Stimulated activated naive CD8-positive, alpha-beta T cell treated with anti-CD3 and anti-CD28 coated beads, Interleukin-15, amount 100 ng/mL, for 72 hours (primary cell): ENCODE data around the gene THAP4.

Experiments used
- ATAC-seq: fragments of 150-1000 bp; cut with Tn5 transposase; 2 replicates; pipeline ENCODE4 v1.10.0; 2021; ENCODE audit warnings: mild to moderate bottlenecking, moderate library complexity
- DNase-seq, 2 donors: peaks; one replicate each; pipeline ENCODE4 v3.0.0; 2021 to 2022
- H3K27ac Mint-ChIP-seq, 2 donors: one replicate each; pipeline ENCODE4 v1.8.0; 2022; ENCODE audit warnings: mild to moderate bottlenecking in 2 of 2, mixed read lengths in 2 of 2, moderate library complexity in 2 of 2
- H3K27me3 Mint-ChIP-seq: one replicate; pipeline ENCODE4 v1.8.0; 2022; ENCODE audit warnings: mixed read lengths
- H3K4me1 Mint-ChIP-seq: one replicate; pipeline ENCODE4 v1.8.0; 2022; ENCODE audit warnings: mild to moderate bottlenecking, mixed read lengths
- H3K4me3 Mint-ChIP-seq, 2 donors: one replicate each; pipeline ENCODE4 v1.8.0; 2022; ENCODE audit warnings: mild to moderate bottlenecking in 2 of 2, mixed read lengths in 2 of 2, moderate library complexity in 1 of 2
- H3K9me3 Mint-ChIP-seq, 2 donors: one replicate each; pipeline ENCODE4 v1.8.0; 2022; ENCODE audit warnings: mixed read lengths in 2 of 2

Gene THAP4

GRCh38 chr2:241535871-241536655 lies 100.9 kb downstream of the THAP4 start:
- H3K27ac Mint-ChIP-seq: no peak overlapping the region
- H3K9me3 Mint-ChIP-seq: no peaks in the 10 kb centered on the region
- peaks cover 36% of the 10 kb centered on the region for H3K27me3 Mint-ChIP-seq
- no peak for ATAC-seq
- peaks cover 5% of the 10 kb centered on the region for H3K4me1 Mint-ChIP-seq
- H3K4me3 Mint-ChIP-seq: no peak overlapping the region
- no peak for DNase-seq

- no peaks in the 10 kb centered on the region for H3K9me3 Mint-ChIP-seq
Observed at GRCh38 chr2:241534701-241535375, 102.1 kb downstream of the THAP4 start.

More at GRCh38 chr2:241534701-241535375, 102.1 kb downstream of the THAP4 start:
- DNase-seq (no peak), ATAC-seq (no peak)
- no peak overlapping the region for H3K27ac Mint-ChIP-seq
- H3K4me3 Mint-ChIP-seq: no peak overlapping the region
- H3K4me1 Mint-ChIP-seq: no peaks in the 10 kb centered on the region
- peaks cover 24% of the 10 kb centered on the region for H3K27me3 Mint-ChIP-seq
